HepG2 (cell line): ENCODE measurements around the gene KAZALD1. TPM values are rescaled to one million over a fixed set of nuclear protein-coding genes. Genes with fewer than 3 reads are reported as not detected.

Experiments used
- BATF2 ChIP-seq: sonication (generic); formaldehyde crosslinking; IDR thresholded peaks from 2 replicates; pipeline ENCODE4 v1.8.0; 2022; ENCODE audit warnings: mild to moderate bottlenecking, missing genetic modification reagents, moderate library complexity
- ELF4 ChIP-seq: sonication (generic); formaldehyde crosslinking; IDR thresholded peaks from 2 replicates; pipeline ENCODE4 v1.5.0; 2020; ENCODE audit warnings: missing genetic modification reagents, mild to moderate bottlenecking, moderate library complexity, borderline replicate concordance
- GFI1 ChIP-seq: sonication (generic); formaldehyde crosslinking; IDR thresholded peaks from 2 replicates; pipeline ENCODE4 v1.5.0; 2020; ENCODE audit warnings: missing genetic modification reagents, mild to moderate bottlenecking, borderline replicate concordance
- JUNB ChIP-seq: sonication (generic); formaldehyde crosslinking; IDR thresholded peaks from 2 replicates; pipeline ENCODE4 v1.8.0; 2022; ENCODE audit warnings: missing genetic modification reagents, mild to moderate bottlenecking, borderline replicate concordance
- KAT7 ChIP-seq: IDR thresholded peaks from 2 replicates; pipeline ENCODE4 v1.6.1; 2018; ENCODE audit warnings: borderline replicate concordance, missing compliant biosample characterization
- KLF13 ChIP-seq: sonication (generic); formaldehyde crosslinking; IDR thresholded peaks from 2 replicates; pipeline ENCODE4 v1.4.0; 2020; ENCODE audit warnings: mild to moderate bottlenecking, missing genetic modification reagents
- LBX2 ChIP-seq: sonication (generic); formaldehyde crosslinking; IDR thresholded peaks from 2 replicates; pipeline ENCODE4 v1.5.0; 2020; ENCODE audit warnings: missing genetic modification reagents, mild to moderate bottlenecking, borderline replicate concordance
- MIER3 ChIP-seq: IDR thresholded peaks from 2 replicates; pipeline ENCODE4 v1.6.1; 2016; ENCODE audit warnings: missing compliant biosample characterization, borderline replicate concordance
- MYC ChIP-seq: sonication (generic); formaldehyde crosslinking; IDR thresholded peaks from 2 replicates; pipeline ENCODE4 v1.9.0; 2021; ENCODE audit warnings: missing genetic modification reagents, borderline replicate concordance
- PAF1 ChIP-seq: IDR thresholded peaks from 2 replicates; pipeline ENCODE4 v1.6.1; 2016; ENCODE audit warnings: missing genetic modification reagents, missing compliant biosample characterization
- PAX8 ChIP-seq: sonication (generic); formaldehyde crosslinking; IDR thresholded peaks from 2 replicates; pipeline ENCODE4 v1.8.0; 2022; ENCODE audit warnings: mild to moderate bottlenecking, missing genetic modification reagents, borderline replicate concordance
- PBX3 ChIP-seq: sonication (generic); formaldehyde crosslinking; IDR thresholded peaks from 2 replicates; pipeline ENCODE4 v1.8.1; 2023; ENCODE audit warnings: missing genetic modification reagents, inconsistent platforms, borderline replicate concordance
- POGK ChIP-seq: sonication (generic); formaldehyde crosslinking; conservative IDR thresholded peaks from 2 replicates; pipeline ENCODE4 v1.8.0; 2022; ENCODE audit warnings: mild to moderate bottlenecking, moderate library complexity, missing genetic modification reagents
- TCF7 ChIP-seq: sonication (generic); IDR thresholded peaks from 2 replicates; pipeline ENCODE4 v1.6.1; 2016; ENCODE audit warnings: antibody characterized with exemption, low read depth
- YY1 ChIP-seq: IDR thresholded peaks from 2 replicates; pipeline ENCODE4 v1.6.1; 2011; ENCODE audit warnings: low read length, low read depth, moderate library complexity, mild to moderate bottlenecking; ENCODE audit not compliant: insufficient read depth, insufficient replicate concordance
- ZFY ChIP-seq: sonication (generic); formaldehyde crosslinking; IDR thresholded peaks from 2 replicates; pipeline ENCODE4 v1.4.0; 2020; ENCODE audit warnings: missing genetic modification reagents
- ZHX1 ChIP-seq: sonication (generic); formaldehyde crosslinking; IDR thresholded peaks from 2 replicates; pipeline ENCODE4 v1.8.1; 2022; ENCODE audit warnings: low read depth, mild to moderate bottlenecking, missing genetic modification reagents
- ZNF431 ChIP-seq: sonication (generic); formaldehyde crosslinking; IDR thresholded peaks from 2 replicates; pipeline ENCODE4 v1.9.0; 2022; ENCODE audit warnings: missing genetic modification reagents, low read depth, mild to moderate bottlenecking, borderline replicate concordance
- ZNF556 ChIP-seq: sonication (generic); formaldehyde crosslinking; IDR thresholded peaks from 2 replicates; pipeline ENCODE4 v1.4.0; 2020; ENCODE audit warnings: mild to moderate bottlenecking, missing genetic modification reagents, borderline replicate concordance
- ZNF615 ChIP-seq: sonication (generic); formaldehyde crosslinking; IDR thresholded peaks from 2 replicates; pipeline ENCODE4 v1.5.0; 2020; ENCODE audit warnings: mild to moderate bottlenecking, missing genetic modification reagents, borderline replicate concordance
- ZNF781 ChIP-seq: sonication (generic); formaldehyde crosslinking; IDR thresholded peaks from 2 replicates; pipeline ENCODE4 v1.5.1; 2020; ENCODE audit warnings: borderline replicate concordance, mild to moderate bottlenecking, missing genetic modification reagents; ENCODE audit errors: not compliant biosample characterization
- polyA plus RNA-seq, 8 experiments: library from polyadenylated mRNA; depleted of rRNA in 3 of 8; stranded (reverse) in 7 of 8; unstranded in 1 of 8; fragments of >200 nt; fragmentation: Illumina TruSeq in 4 of 8; extraction: Trizol in 4 of 8; gene quantifications; 2 replicates each; pipeline versions ENCODE4 v1.2.1 to v1.2.3, GENCODE V29; 2011 to 2016; ENCODE audit warnings: low read depth in 4 of 8, missing spikeins in 1 of 8, mixed read lengths in 1 of 8; ENCODE audit not compliant: insufficient read depth in 1 of 8
- total RNA-seq, 5 experiments: library from RNA; depleted of rRNA; stranded (reverse); fragments of >200 nt; fragmentation: Illumina TruSeq; extraction: Trizol; gene quantifications; 2 replicates each; pipeline ENCODE4 v1.2.3, GENCODE V29; 2016; ENCODE audit warnings: low read depth in 1 of 5

KAZALD1 gene
- total and polyA plus RNA-seq, 2 of the 13 experiments (the other 11 are each of a cell fraction or from before 2014, with no cell fraction given), result 16.7 to 27.7 TPM

- TF ChIP-seq PBX3 (CRISPR knock-in tag) (no peak), ZHX1 (CRISPR knock-in tag) (0 out of 2 replicates have a peak, but pooled peaks have one; percentile 45), ZNF781 (CRISPR knock-in tag) (no peak), PAF1 (CRISPR knock-in tag) (no peak), PAX8 (CRISPR knock-in tag) (peak; percentile 8; the same call in 1 of the 2 replicates), ZNF431 (CRISPR knock-in tag) (no peak), TCF7 (no peak), ZFY (CRISPR knock-in tag) (peak; percentile 45), POGK (CRISPR knock-in tag) (no peak), JUNB (CRISPR knock-in tag) (no peak), YY1 (no peak), MIER3 (CRISPR knock-in tag) (no peak), KLF13 (no peak), ELF4 (CRISPR knock-in tag) (no peak), MYC (peak; percentile 32; the same call in 1 of the 2 replicates), BATF2 (CRISPR knock-in tag) (no peak), GFI1 (CRISPR knock-in tag) (peak; percentile 47; the same call in 1 of the 2 replicates), ZNF556 (CRISPR knock-in tag) (0 out of 2 replicates have a peak, but pooled peaks have one; percentile 10), ZNF615 (CRISPR knock-in tag) (no peak), LBX2 (CRISPR knock-in tag) (no peak), KAT7 (CRISPR knock-in tag) (no peak)
These were observed 29.8 kb upstream of the KAZALD1 start (continued) for GRCh38 chr10:101031796-101032636.
